Skin of body (tissue), 2 donors: Measurements from ENCODE around the gene NUDT17. TPM values are rescaled to one million over a fixed set of nuclear protein-coding genes. Genes with fewer than 3 reads are reported as not detected.
A peak's percentile ranks its signal among the peaks of the same experiment; 100 is the strongest.

Experiments used
- DNase-seq: peaks from one replicate; lab custom pipeline; 2025; lab: John Stamatoyannopoulos, UW
- total RNA-seq: library from RNA; depleted of rRNA; stranded (reverse); fragments of >200 nt; gene quantifications from one replicate; pipeline ENCODE4 v1.2.3, GENCODE V29; 2014

NUDT17 gene
- total RNA-seq, 1 donor from 2014 or later: 2.5 TPM

GRCh38 chr1:145846201-145846612 is 777 bp downstream of the NUDT17 start:
- DNase-seq: no peak

- no peak for DNase-seq
These were observed 2.4 kb downstream of the NUDT17 start for GRCh38 chr1:145847827-145848226.

- DNase-seq: no peak
These were observed 4.1 kb downstream of the NUDT17 start for GRCh38 chr1:145849356-145850160.

- no peak for DNase-seq
These were observed 10.1 kb downstream of the NUDT17 start for GRCh38 chr1:145855426-145855948.

GRCh38 chr1:145857170-145857569 is 11.7 kb downstream of the NUDT17 start:
- DNase-seq: no peak

GRCh38 chr1:145858238-145858900 is 12.9 kb downstream of the NUDT17 start:
- DNase-seq: no peak

GRCh38 chr1:145858901-145859490 is 13.6 kb downstream of the NUDT17 start, which contains the start of gene PIAS3:
TSS of gene PIAS3 (minus strand) at chr1:145859081. CDS start at chr1:145858990, 91 bp downstream.
- DNase-seq: peak; percentile 96

- peak; percentile 77 for DNase-seq
These were observed 14.1 kb downstream of the NUDT17 start for GRCh38 chr1:145859491-145860023.

GRCh38 chr1:145863282-145864018 is 18.0 kb downstream of the NUDT17 start:
- peak; percentile 54 for DNase-seq

GRCh38 chr1:145868232-145868631 is 22.8 kb downstream of the NUDT17 start:
- DNase-seq: no peak

- no peak for DNase-seq
These were observed 26.8 kb downstream of the NUDT17 start for GRCh38 chr1:145871994-145872924.

GRCh38 chr1:145874646-145875045 is 29.2 kb downstream of the NUDT17 start:
- DNase-seq: no peak

GRCh38 chr1:145877923-145878486 is 32.6 kb downstream of the NUDT17 start:
- no peak for DNase-seq

GRCh38 chr1:145878724-145879123 is 33.3 kb downstream of the NUDT17 start:
- no peak for DNase-seq

GRCh38 chr1:145879775-145880174 is 34.3 kb downstream of the NUDT17 start:
- no peak for DNase-seq

GRCh38 chr1:145884675-145885074 is 39.2 kb downstream of the NUDT17 start:
- no peak for DNase-seq

GRCh38 chr1:145885738-145886287 is 40.4 kb downstream of the NUDT17 start, which contains the start of gene ANKRD35:
TSS of gene ANKRD35 (minus strand) at chr1:145885866. CDS start at chr1:145885758, 108 bp downstream.
- DNase-seq: peak; percentile 54

GRCh38 chr1:145886390-145886789 is 41.0 kb downstream of the NUDT17 start:
- no peak for DNase-seq

- DNase-seq: no peak
These were observed 41.4 kb downstream of the NUDT17 start for GRCh38 chr1:145886816-145887215.
